SK-N-SH treated with all-trans-retinoic acid at 6 μM for 48 hours (cell line): ENCODE data around the gene AUNIP.

Experiments
- ATAC-seq: fragments of 200-7000 bp; cut with Tn5 transposase; 3 replicates; pipeline ENCODE4 v1.9.1; 2020; ENCODE audit warnings: mild to moderate bottlenecking, moderate library complexity
- ARNTL ChIP-seq: fragments of 450-650 bp; formaldehyde crosslinking; IDR thresholded peaks from 2 replicates; pipeline ENCODE4 v1.5.0; 2020; ENCODE audit warnings: low read depth, mild to moderate bottlenecking, moderate library complexity, borderline replicate concordance
- BACH2 ChIP-seq: fragments of 250-450 bp; sonication (Bioruptor Pico); IDR thresholded peaks from 2 replicates; pipeline ENCODE4 v1.9.0; 2021; ENCODE audit warnings: mild to moderate bottlenecking, borderline replicate concordance
- CREB5 ChIP-seq: fragments of 250-450 bp; sonication (Bioruptor Pico); IDR thresholded peaks from 2 replicates; pipeline ENCODE4 v1.5.1; 2020; ENCODE audit warnings: low read depth, mild to moderate bottlenecking, moderate library complexity
- ESRRG ChIP-seq: fragments of 250-450 bp; sonication (Bioruptor Pico); IDR thresholded peaks from 2 replicates; pipeline ENCODE4 v1.6.1; 2021; ENCODE audit warnings: mild to moderate bottlenecking
- GLIS3 ChIP-seq: fragments of 250-450 bp; sonication (Bioruptor Pico); IDR thresholded peaks from 2 replicates; pipeline ENCODE4 v1.5.0; 2020; ENCODE audit warnings: mild to moderate bottlenecking, moderate library complexity
- ISL1 ChIP-seq: fragments of 250-450 bp; sonication (Bioruptor Pico); IDR thresholded peaks from 2 replicates; pipeline ENCODE4 v2.1.2; 2022; ENCODE audit warnings: mild to moderate bottlenecking, moderate library complexity
- OSR1 ChIP-seq: fragments of 250-450 bp; sonication (Bioruptor Pico); IDR thresholded peaks from 2 replicates; pipeline ENCODE4 v1.8.0; 2022; ENCODE audit warnings: moderate library complexity, mild to moderate bottlenecking, inconsistent platforms
- PATZ1 ChIP-seq: fragments of 250-450 bp; sonication (Bioruptor Pico); IDR thresholded peaks from 2 replicates; pipeline ENCODE4 v1.8.0; 2020; ENCODE audit warnings: mild to moderate bottlenecking, moderate library complexity, borderline replicate concordance
- POU6F1 ChIP-seq: fragments of 250-450 bp; sonication (Bioruptor Pico); IDR thresholded peaks from 2 replicates; pipeline ENCODE4 v1.8.0; 2021; ENCODE audit warnings: low read depth, mild to moderate bottlenecking, moderate library complexity, borderline replicate concordance
- PPARA ChIP-seq: fragments of 250-450 bp; sonication (Bioruptor Pico); IDR thresholded peaks from 2 replicates; pipeline ENCODE4 v1.5.0; 2020; ENCODE audit warnings: mild to moderate bottlenecking, borderline replicate concordance
- RARB ChIP-seq: fragments of 250-450 bp; sonication (Bioruptor Pico); IDR thresholded peaks from 2 replicates; pipeline ENCODE4 v1.8.0; 2021; ENCODE audit warnings: mild to moderate bottlenecking, moderate library complexity
- SNAI2 ChIP-seq: fragments of 250-450 bp; sonication (Bioruptor Pico); IDR thresholded peaks from 2 replicates; pipeline ENCODE4 v1.5.0; 2020; ENCODE audit warnings: mild to moderate bottlenecking, moderate library complexity
- TCF4 ChIP-seq: fragments of 250-450 bp; sonication (Bioruptor Pico); IDR thresholded peaks from 2 replicates; pipeline ENCODE4 v1.8.0; 2021; ENCODE audit warnings: mild to moderate bottlenecking, moderate library complexity, borderline replicate concordance
- TOX ChIP-seq: fragments of 250-450 bp; sonication (Bioruptor Pico); IDR thresholded peaks from 2 replicates; pipeline ENCODE4 v1.8.0; 2021; ENCODE audit warnings: mild to moderate bottlenecking, moderate library complexity, borderline replicate concordance
- TSHZ2 ChIP-seq: fragments of 250-450 bp; sonication (Bioruptor Pico); IDR thresholded peaks from 2 replicates; pipeline ENCODE4 v1.5.0; 2020; ENCODE audit warnings: mild to moderate bottlenecking, moderate library complexity
- ZC3H10 ChIP-seq: fragments of 250-450 bp; sonication (Bioruptor Pico); IDR thresholded peaks from 2 replicates; pipeline ENCODE4 v1.5.1; 2021; ENCODE audit warnings: mild to moderate bottlenecking, moderate library complexity
- ZFP3 ChIP-seq: fragments of 250-450 bp; sonication (Bioruptor Pico); IDR thresholded peaks from 2 replicates; pipeline ENCODE4 v1.5.0; 2020; ENCODE audit warnings: mild to moderate bottlenecking, moderate library complexity
- ZFP30 ChIP-seq: fragments of 450-650 bp; formaldehyde crosslinking; IDR thresholded peaks from 2 replicates; pipeline ENCODE4 v1.5.0; 2022; ENCODE audit warnings: mild to moderate bottlenecking, moderate library complexity
- ZNF565 ChIP-seq: fragments of 450-650 bp; formaldehyde crosslinking; conservative IDR thresholded peaks from 2 replicates; pipeline ENCODE4 v1.5.0; 2020; ENCODE audit warnings: low read depth, mild to moderate bottlenecking, moderate library complexity

The AUNIP gene

GRCh38 chr1:25890239-25891034, 31.2 kb upstream of the AUNIP start:
- no peak for ATAC-seq
- TF ChIP-seq OSR1 (CRISPR knock-in tag) = no peak
- no peak for TF ChIP-seq CREB5 (CRISPR knock-in tag)
- TF ChIP-seq ZNF565 (CRISPR knock-in tag) = no peak
- no peak for TF ChIP-seq POU6F1

- ATAC-seq = peak; percentile 29; the same call in 1 of the 3 replicates
- no peak for TF ChIP-seq ZNF565 (CRISPR knock-in tag)
- no peak for TF ChIP-seq OSR1 (CRISPR knock-in tag)
- TF ChIP-seq ISL1 (CRISPR knock-in tag) = no peak
- no peak for TF ChIP-seq BACH2 (CRISPR knock-in tag)
- TF ChIP-seq ZFP3 (CRISPR knock-in tag) = no peak
- no peak for TF ChIP-seq PPARA (CRISPR knock-in tag)
- no peak for TF ChIP-seq TOX (CRISPR knock-in tag)
- no peak for TF ChIP-seq SNAI2 (CRISPR knock-in tag)
- no peak for TF ChIP-seq TCF4
- no peak for TF ChIP-seq ZFP30 (CRISPR knock-in tag)
- no peak for TF ChIP-seq POU6F1
- no peak for TF ChIP-seq PATZ1
- no peak for TF ChIP-seq ESRRG (CRISPR knock-in tag)
- TF ChIP-seq ZC3H10 = no peak
- no peak for TF ChIP-seq GLIS3 (CRISPR knock-in tag)
- no peak for TF ChIP-seq TSHZ2 (CRISPR knock-in tag)
These were observed 30.2 kb upstream of the AUNIP start for GRCh38 chr1:25889470-25889869.

GRCh38 chr1:25888426-25888987, 29.2 kb upstream of the AUNIP start:
- no peak for ATAC-seq
- TF ChIP-seq OSR1 (CRISPR knock-in tag) (no peak), TCF4 (no peak), ARNTL (no peak), ZFP3 (CRISPR knock-in tag) (no peak), RARB (no peak), PATZ1 (no peak), GLIS3 (CRISPR knock-in tag) (no peak), ZNF565 (CRISPR knock-in tag) (no peak), PPARA (CRISPR knock-in tag) (no peak), POU6F1 (no peak), TSHZ2 (CRISPR knock-in tag) (no peak), ZFP30 (CRISPR knock-in tag) (no peak)
